HepG2 (cell line): ENCODE measurements around the gene SLAMF9. TPM values are rescaled to one million over a fixed set of nuclear protein-coding genes. Genes with fewer than 3 reads are reported as not detected.

Experiments
- ATAC-seq: fragments of 200-7000 bp; cut with Tn5 transposase; 3 replicates; pipeline ENCODE4 v1.9.1; 2020; ENCODE audit warnings: mild to moderate bottlenecking, moderate library complexity
- BruUV-seq: library from RNA; stranded (reverse); fragments of 400-500 nt; replicated peaks from 2 replicates; lab custom pipeline; 2021; lab: Mats Ljungman, UMichigan
- CTCF ChIA-PET: fragments of 300-600 bp; formaldehyde crosslinking; extraction: SDS; loops from one replicate; lab custom pipeline; 2021; ENCODE audit warnings: low total read pairs, inconsistent platforms, low intra/inter-chr PET ratio; lab: Yijun Ruan, JAX
- POLR2A ChIA-PET: fragments of 350-600 bp; sonication (Branson Sonifier 250); formaldehyde crosslinking; loops from one replicate; lab custom pipeline; 2020; ENCODE audit warnings: antibody characterized with exemption, inconsistent platforms; lab: Yijun Ruan, JAX
- DNase-seq: peaks from one replicate; pipeline ENCODE4 v3.0.0-alpha.2; 2015; ENCODE audit warnings: low spot score
- FAIRE-seq: peaks from 3 replicates; lab custom pipeline; 2011; peaks lifted over from hg19 to GRCh38; lab: Jason Lieb, UNC
- H2AFZ ChIP-seq: one replicate; pipeline ENCODE4 v1.6.1; 2011; ENCODE audit warnings: low read length, inconsistent platforms
- H3K27ac ChIP-seq: fragments of 300-600 bp; 3 replicates; pipeline ENCODE4 v1.8.0; 2011; ENCODE audit warnings: mixed run types, mild to moderate bottlenecking, mixed read lengths, low read length, inconsistent platforms; ENCODE audit not compliant: insufficient read depth; ENCODE audit errors: extremely low read length
- H3K27me3 ChIP-seq, 2 experiments: fragments of 200-600 bp in 1 of 2; 2 replicates in 1 of 2; 3 replicates in 1 of 2; pipeline versions ENCODE4 v1.6.0 to v1.8.0; 2011; ENCODE audit warnings: low read length in 2 of 2, mild to moderate bottlenecking in 2 of 2, moderate library complexity in 2 of 2, inconsistent platforms in 1 of 2; ENCODE audit not compliant: insufficient read depth in 2 of 2, control insufficient read depth in 1 of 2
- H3K36me3 ChIP-seq, 2 experiments: fragments of 200-600 bp in 1 of 2; replicated peaks in 1 of 2; 2 replicates in 1 of 2; 3 replicates in 1 of 2; pipeline versions ENCODE4 v1.5.1 to v1.8.0; 2011; ENCODE audit warnings: low read length in 2 of 2, inconsistent platforms in 1 of 2; ENCODE audit not compliant: insufficient read depth in 2 of 2, control insufficient read depth in 1 of 2
- H3K4me1 ChIP-seq: 2 replicates; pipeline ENCODE4 v1.5.1; 2012; ENCODE audit warnings: low read length, inconsistent platforms; ENCODE audit not compliant: insufficient read depth
- H3K4me2 ChIP-seq: 2 replicates; pipeline ENCODE4 v1.6.0; 2011; ENCODE audit warnings: low read depth, low read length, inconsistent platforms
- H3K4me3 ChIP-seq, 3 experiments: fragments of 200-600 bp in 1 of 3; sonication (generic), shearing (Covaris generic) in 1 of 3; replicated peaks in 1 of 3; 2 replicates each; pipeline ENCODE4 v1.5.1; 2011 to 2016; ENCODE audit warnings: low read length in 3 of 3, inconsistent platforms in 2 of 3, low read depth in 2 of 3, mild to moderate bottlenecking in 2 of 3, control low read depth in 1 of 3, mixed read lengths in 1 of 3; ENCODE audit not compliant: insufficient read depth in 1 of 3
- H3K79me2 ChIP-seq: one replicate; pipeline ENCODE4 v1.6.1; 2011; ENCODE audit warnings: low read length, inconsistent platforms; ENCODE audit not compliant: insufficient read depth
- H3K9ac ChIP-seq: 2 replicates; pipeline ENCODE4 v1.6.0; 2011; ENCODE audit warnings: mild to moderate bottlenecking, low read depth, low read length, inconsistent platforms; ENCODE audit not compliant: insufficient read depth
- H3K9me3 ChIP-seq: 2 replicates; pipeline ENCODE4 v1.5.1; 2012; ENCODE audit warnings: mild to moderate bottlenecking, low read length
- H4K20me1 ChIP-seq: 2 replicates; pipeline ENCODE4 v1.6.0; 2011; ENCODE audit warnings: inconsistent platforms, mild to moderate bottlenecking, low read length, moderate library complexity; ENCODE audit not compliant: insufficient read depth
- CREB1 ChIP-seq, 2 experiments: fragments of 450-650 bp in 1 of 2; IDR thresholded peaks; 2 replicates each; pipeline ENCODE4 v1.6.1; 2016 to 2017; ENCODE audit warnings: control low read depth in 1 of 2, mild to moderate bottlenecking in 1 of 2, missing compliant biosample characterization in 1 of 2, missing genetic modification characterization in 1 of 2
- KAT7 ChIP-seq: IDR thresholded peaks from 2 replicates; pipeline ENCODE4 v1.6.1; 2018; ENCODE audit warnings: borderline replicate concordance, missing compliant biosample characterization
- MTA1 ChIP-seq: sonication (generic); formaldehyde crosslinking; IDR thresholded peaks from 2 replicates; pipeline ENCODE4 v1.4.0; 2020; ENCODE audit warnings: missing genetic modification reagents, mild to moderate bottlenecking, borderline replicate concordance
- PAF1 ChIP-seq: IDR thresholded peaks from 2 replicates; pipeline ENCODE4 v1.6.1; 2016; ENCODE audit warnings: missing genetic modification reagents, missing compliant biosample characterization
- SOX13 ChIP-seq, 3 experiments: fragments of 450-650 bp in 1 of 3; sonication (generic) in 1 of 3; formaldehyde crosslinking in 1 of 3; IDR thresholded peaks in 2 of 3; conservative IDR thresholded peaks in 1 of 3; 2 replicates each; pipeline versions ENCODE4 v1.5.0 to v1.6.1; 2016 to 2020; ENCODE audit warnings: antibody characterized with exemption in 1 of 3, mild to moderate bottlenecking in 1 of 3, missing compliant biosample characterization in 1 of 3, missing genetic modification reagents in 1 of 3, moderate library complexity in 1 of 3
- SSRP1 ChIP-seq: IDR thresholded peaks from 2 replicates; pipeline ENCODE4 v1.6.1; 2016; ENCODE audit warnings: control low read depth
- TRIM24 ChIP-seq: sonication (generic); formaldehyde crosslinking; IDR thresholded peaks from 2 replicates; pipeline ENCODE4 v1.8.0; 2022; ENCODE audit warnings: mild to moderate bottlenecking, missing genetic modification reagents
- ZMAT3 ChIP-seq: sonication (generic); formaldehyde crosslinking; conservative IDR thresholded peaks from 2 replicates; pipeline ENCODE4 v1.7.0; 2021; ENCODE audit warnings: missing genetic modification reagents
- ZNF264 ChIP-seq: sonication (generic); formaldehyde crosslinking; IDR thresholded peaks from 2 replicates; pipeline ENCODE4 v1.4.0; 2020; ENCODE audit warnings: missing genetic modification reagents
- ZNF33B ChIP-seq: sonication (generic); formaldehyde crosslinking; IDR thresholded peaks from 2 replicates; pipeline ENCODE4 v1.5.1; 2020; ENCODE audit warnings: mild to moderate bottlenecking, missing genetic modification reagents
- ZNF510 ChIP-seq: sonication (generic); formaldehyde crosslinking; IDR thresholded peaks from 2 replicates; pipeline ENCODE4 v1.4.0; 2020; ENCODE audit warnings: low read depth, mild to moderate bottlenecking, missing genetic modification reagents
- WGBS: methylation state at CpG from one replicate; pipeline ENCODE4 v1.1.6; 2017; ENCODE audit warnings: low lambda C conversion rate; 5-methylcytosine and 5-hydroxymethylcytosine counted together
- in situ Hi-C: cut with HindIII; loops from 2 replicates; pipeline ENCODE4 v1.10.0; 2017; ENCODE audit warnings: low pct_unique_long_range_greater_than_20kb; ENCODE audit not compliant: extremely low pct_ligation_motif_present
- intact Hi-C: fragments of 100-400 bp; cut with micrococcal nuclease; formaldehyde crosslinking; loops from one replicate; pipeline ENCODE4 v1.10.0; 2022; ENCODE audit not compliant: unreplicated experiment
- polyA plus RNA-seq, 8 experiments: library from polyadenylated mRNA; depleted of rRNA in 3 of 8; stranded (reverse) in 7 of 8; unstranded in 1 of 8; fragments of >200 nt; fragmentation: Illumina TruSeq in 4 of 8; extraction: Trizol in 4 of 8; gene quantifications; 2 replicates each; pipeline versions ENCODE4 v1.2.1 to v1.2.3, GENCODE V29; 2011 to 2016; ENCODE audit warnings: low read depth in 4 of 8, missing spikeins in 1 of 8, mixed read lengths in 1 of 8; ENCODE audit not compliant: insufficient read depth in 1 of 8
- total RNA-seq, 5 experiments: library from RNA; depleted of rRNA; stranded (reverse); fragments of >200 nt; fragmentation: Illumina TruSeq; extraction: Trizol; gene quantifications; 2 replicates each; pipeline ENCODE4 v1.2.3, GENCODE V29; 2016; ENCODE audit warnings: low read depth in 1 of 5
- TF ChIP-seq, protein P1 (sequence below): sonication (generic); formaldehyde crosslinking; IDR thresholded peaks from 2 replicates; pipeline ENCODE4; 2020; ENCODE audit warnings: missing genetic modification reagents, mild to moderate bottlenecking, borderline replicate concordance
- TF ChIP-seq, protein P2 (sequence below): sonication (generic); IDR thresholded peaks from 2 replicates; pipeline ENCODE4 v1.6.1; 2016; ENCODE audit warnings: low read depth, borderline replicate concordance
- TF ChIP-seq, protein P3 (sequence below): sonication (generic); formaldehyde crosslinking; IDR thresholded peaks from 2 replicates; pipeline ENCODE4 v1.8.0; 2022; ENCODE audit warnings: low read depth, missing genetic modification reagents

SLAMF9 gene
- total and polyA plus RNA-seq, 2 of the 13 experiments (the other 11 are each of a cell fraction or from before 2014, with no cell fraction given) = 0.82 TPM; not detected in 1

DNA sequence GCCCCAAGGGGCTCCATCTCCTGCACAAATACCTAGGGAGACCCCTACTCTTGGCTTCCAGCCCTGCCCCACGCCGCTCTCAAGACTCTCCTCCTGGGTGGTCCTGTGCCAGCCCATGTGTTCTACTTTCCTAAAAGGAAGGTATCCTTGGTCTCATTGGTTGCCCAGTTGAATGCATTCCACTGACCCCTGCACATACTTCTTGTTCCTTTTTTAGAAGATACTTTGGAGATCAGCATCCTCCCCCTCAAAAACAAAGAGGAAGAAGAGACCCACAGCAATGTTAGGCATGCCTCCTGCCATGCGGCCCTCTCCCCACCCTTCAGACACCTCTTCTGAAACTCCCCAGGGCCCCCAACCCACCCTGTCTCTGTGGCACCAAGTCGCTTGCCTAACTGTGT is 4.1 kb downstream of the SLAMF9 start (continued):
- TF ChIP-seq, protein P1, sequence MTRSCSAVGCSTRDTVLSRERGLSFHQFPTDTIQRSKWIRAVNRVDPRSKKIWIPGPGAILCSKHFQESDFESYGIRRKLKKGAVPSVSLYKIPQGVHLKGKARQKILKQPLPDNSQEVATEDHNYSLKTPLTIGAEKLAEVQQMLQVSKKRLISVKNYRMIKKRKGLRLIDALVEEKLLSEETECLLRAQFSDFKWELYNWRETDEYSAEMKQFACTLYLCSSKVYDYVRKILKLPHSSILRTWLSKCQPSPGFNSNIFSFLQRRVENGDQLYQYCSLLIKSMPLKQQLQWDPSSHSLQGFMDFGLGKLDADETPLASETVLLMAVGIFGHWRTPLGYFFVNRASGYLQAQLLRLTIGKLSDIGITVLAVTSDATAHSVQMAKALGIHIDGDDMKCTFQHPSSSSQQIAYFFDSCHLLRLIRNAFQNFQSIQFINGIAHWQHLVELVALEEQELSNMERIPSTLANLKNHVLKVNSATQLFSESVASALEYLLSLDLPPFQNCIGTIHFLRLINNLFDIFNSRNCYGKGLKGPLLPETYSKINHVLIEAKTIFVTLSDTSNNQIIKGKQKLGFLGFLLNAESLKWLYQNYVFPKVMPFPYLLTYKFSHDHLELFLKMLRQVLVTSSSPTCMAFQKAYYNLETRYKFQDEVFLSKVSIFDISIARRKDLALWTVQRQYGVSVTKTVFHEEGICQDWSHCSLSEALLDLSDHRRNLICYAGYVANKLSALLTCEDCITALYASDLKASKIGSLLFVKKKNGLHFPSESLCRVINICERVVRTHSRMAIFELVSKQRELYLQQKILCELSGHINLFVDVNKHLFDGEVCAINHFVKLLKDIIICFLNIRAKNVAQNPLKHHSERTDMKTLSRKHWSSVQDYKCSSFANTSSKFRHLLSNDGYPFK = no peak
- TF ChIP-seq CREB1 (IDR thresholded peaks at IDR 0.05) = no peak
- no peak for TF ChIP-seq CREB1 (CRISPR knock-in tag; IDR thresholded peaks at IDR 0.05)
- no peak for TF ChIP-seq TRIM24
- TF ChIP-seq, protein P2, sequence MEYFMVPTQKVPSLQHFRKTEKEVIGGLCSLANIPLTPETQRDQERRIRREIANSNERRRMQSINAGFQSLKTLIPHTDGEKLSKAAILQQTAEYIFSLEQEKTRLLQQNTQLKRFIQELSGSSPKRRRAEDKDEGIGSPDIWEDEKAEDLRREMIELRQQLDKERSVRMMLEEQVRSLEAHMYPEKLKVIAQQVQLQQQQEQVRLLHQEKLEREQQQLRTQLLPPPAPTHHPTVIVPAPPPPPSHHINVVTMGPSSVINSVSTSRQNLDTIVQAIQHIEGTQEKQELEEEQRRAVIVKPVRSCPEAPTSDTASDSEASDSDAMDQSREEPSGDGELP = no peak
- TF ChIP-seq, all 625 proteins: peak for 0

GRCh38 chr1:159949123-159949522 is 4.9 kb downstream of the SLAMF9 start:
- FAIRE-seq = no peak
- H3K27ac ChIP-seq = no peak overlapping the region
- no peak for TF ChIP-seq ZNF510 (CRISPR knock-in tag)
- TF ChIP-seq MTA1 = no peak
- no peak for TF ChIP-seq SSRP1 (CRISPR knock-in tag)
- no peak for TF ChIP-seq ZNF264
- no peak for TF ChIP-seq KAT7 (CRISPR knock-in tag)
- no peak for TF ChIP-seq SOX13 (IDR thresholded peaks at IDR 0.05)
- no peak for TF ChIP-seq SOX13 (CRISPR knock-in tag; conservative IDR thresholded peaks at IDR 0.05 in 1 of 2, IDR thresholded peaks at IDR 0.05 in 1 of 2)
- no peak for TF ChIP-seq PAF1 (CRISPR knock-in tag)
- TF ChIP-seq ZNF33B (CRISPR knock-in tag) = no peak
- TF ChIP-seq ZMAT3 (CRISPR knock-in tag) = no peak
- TF ChIP-seq, protein P3, sequence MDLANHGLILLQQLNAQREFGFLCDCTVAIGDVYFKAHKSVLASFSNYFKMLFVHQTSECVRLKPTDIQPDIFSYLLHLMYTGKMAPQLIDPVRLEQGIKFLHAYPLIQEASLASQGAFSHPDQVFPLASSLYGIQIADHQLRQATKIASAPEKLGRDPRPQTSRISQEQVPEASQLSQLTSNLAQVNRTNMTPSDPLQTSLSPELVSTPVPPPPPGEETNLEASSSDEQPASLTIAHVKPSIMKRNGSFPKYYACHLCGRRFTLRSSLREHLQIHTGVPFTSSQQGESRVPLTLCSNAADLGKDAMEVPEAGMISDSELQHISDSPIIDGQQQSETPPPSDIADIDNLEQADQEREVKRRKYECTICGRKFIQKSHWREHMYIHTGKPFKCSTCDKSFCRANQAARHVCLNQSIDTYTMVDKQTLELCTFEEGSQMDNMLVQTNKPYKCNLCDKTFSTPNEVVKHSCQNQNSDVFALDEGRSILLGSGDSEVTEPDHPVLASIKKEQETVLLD = no peak
- TF ChIP-seq, all 625 proteins: peak for 0
- Histone ChIP-seq H3K9me3 (no peaks in the 10 kb centered on the region), H2AFZ (no peak overlapping the region), H3K27me3 (peaks cover 2 to 44% of the 10 kb centered on the region in 2 experiments; a peak in 4 of 5 replicates), H3K4me1 (peaks cover 11% of the 10 kb centered on the region), H3K79me2 (no peaks in the 10 kb centered on the region), H3K9ac (no peak overlapping the region), H3K4me3 (no peak overlapping the region), H4K20me1 (no peaks in the 10 kb centered on the region), H3K4me2 (no peak overlapping the region), H3K36me3 (no peaks in the 10 kb centered on the region)
- in situ Hi-C loops = no loop called here
- no peak for DNase-seq
- ATAC-seq = no peak
- whole genome bisulfite sequencing = 27% methylated on average over 6 of the region's 6 CpGs
- no TSS peak for BruUV-seq
- POLR2A ChIA-PET = no interaction called here
- intact Hi-C loops = no loop called here
- CTCF ChIA-PET = no interaction called here
